ENCODE results near the gene ICAM5.
A peak's percentile ranks its signal among the peaks of the same experiment; 100 is the strongest.

Gene ICAM5

DNA sequence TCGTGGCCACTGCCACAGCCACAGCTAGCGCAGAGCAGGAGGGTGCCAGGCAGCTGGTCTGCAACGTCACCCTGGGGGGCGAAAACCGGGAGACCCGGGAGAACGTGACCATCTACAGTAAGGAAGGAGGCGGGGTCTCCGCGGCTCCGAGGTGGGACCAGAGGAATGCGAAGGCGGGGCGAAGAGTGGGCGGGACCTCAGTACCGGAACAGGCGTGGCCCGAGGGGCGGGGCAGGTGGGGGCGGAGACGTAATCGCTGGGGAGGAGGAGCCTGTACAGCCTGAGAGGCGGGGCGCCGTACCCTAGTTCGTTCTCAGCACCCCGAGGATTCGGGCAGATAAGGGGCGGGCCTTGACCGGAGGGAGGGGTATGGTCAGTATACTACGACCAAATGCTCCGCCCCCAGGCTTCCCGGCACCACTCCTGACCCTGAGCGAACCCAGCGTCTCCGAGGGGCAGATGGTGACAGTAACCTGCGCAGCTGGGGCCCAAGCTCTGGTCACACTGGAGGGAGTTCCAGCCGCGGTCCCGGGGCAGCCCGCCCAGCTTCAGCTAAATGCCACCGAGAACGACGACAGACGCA, 2.5 kb downstream of the ICAM5 start:
- peak; percentile 83 for DNase-seq

DNA sequence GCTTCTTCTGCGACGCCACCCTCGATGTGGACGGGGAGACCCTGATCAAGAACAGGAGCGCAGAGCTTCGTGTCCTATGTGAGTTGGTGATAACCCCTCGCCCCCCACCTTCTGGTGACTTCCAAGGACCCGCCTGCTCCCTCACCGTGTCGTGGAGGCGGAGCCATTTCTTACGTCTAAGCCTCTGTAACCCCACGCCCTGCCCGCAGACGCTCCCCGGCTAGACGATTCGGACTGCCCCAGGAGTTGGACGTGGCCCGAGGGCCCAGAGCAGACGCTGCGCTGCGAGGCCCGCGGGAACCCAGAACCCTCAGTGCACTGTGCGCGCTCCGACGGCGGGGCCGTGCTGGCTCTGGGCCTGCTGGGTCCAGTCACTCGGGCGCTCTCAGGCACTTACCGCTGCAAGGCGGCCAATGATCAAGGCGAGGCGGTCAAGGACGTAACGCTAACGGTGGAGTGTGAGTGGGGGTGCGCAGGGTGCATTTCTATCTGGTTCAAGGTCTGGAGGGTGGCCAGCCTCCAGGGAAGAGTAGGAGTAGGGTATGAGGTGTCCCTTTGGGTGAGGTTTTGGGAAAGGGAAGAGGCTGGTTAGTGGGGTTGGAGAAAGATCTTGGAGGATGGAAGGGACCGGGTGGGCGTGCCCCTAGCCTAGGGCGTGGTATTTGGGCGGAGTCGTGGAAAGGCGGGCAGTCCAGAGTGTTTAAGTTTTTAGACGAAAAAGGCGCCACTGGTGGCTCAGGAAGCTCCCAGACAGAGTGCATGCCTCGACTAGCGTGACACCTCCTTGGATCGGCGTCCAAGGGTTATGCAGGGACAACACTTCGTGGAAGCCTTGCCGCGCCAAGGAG, 3.3 kb downstream of the ICAM5 start:
- DNase-seq: no peak

DNA sequence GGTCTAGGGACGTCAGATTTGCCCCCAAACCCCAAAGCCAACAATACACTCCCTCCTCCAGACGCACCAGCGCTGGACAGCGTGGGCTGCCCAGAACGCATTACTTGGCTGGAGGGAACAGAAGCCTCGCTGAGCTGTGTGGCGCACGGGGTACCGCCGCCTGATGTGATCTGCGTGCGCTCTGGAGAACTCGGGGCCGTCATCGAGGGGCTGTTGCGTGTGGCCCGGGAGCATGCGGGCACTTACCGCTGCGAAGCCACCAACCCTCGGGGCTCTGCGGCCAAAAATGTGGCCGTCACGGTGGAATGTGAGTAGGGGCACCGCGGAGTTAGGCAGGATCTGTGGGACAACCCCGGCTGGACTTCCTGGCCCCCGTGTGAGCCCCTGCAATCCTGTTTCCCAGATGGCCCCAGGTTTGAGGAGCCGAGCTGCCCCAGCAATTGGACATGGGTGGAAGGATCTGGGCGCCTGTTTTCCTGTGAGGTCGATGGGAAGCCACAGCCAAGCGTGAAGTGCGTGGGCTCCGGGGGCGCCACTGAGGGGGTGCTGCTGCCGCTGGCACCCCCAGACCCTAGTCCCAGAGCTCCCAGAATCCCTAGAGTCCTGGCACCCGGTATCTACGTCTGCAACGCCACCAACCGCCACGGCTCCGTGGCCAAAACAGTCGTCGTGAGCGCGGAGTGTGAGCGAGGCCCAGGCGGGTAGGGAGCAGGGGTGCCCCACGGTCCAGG, 4.0 kb downstream of the ICAM5 start:
- no peak for DNase-seq

DNA sequence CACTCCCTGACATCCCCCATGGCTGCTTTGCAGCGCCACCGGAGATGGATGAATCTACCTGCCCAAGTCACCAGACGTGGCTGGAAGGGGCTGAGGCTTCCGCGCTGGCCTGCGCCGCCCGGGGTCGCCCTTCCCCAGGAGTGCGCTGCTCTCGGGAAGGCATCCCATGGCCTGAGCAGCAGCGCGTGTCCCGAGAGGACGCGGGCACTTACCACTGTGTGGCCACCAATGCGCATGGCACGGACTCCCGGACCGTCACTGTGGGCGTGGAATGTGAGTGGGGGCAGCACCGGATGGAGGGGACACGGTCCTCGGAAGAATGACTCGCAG, 4.6 kb downstream of the ICAM5 start:
- peak in 1 of 2 experiments; percentile 30 for DNase-seq

DNA sequence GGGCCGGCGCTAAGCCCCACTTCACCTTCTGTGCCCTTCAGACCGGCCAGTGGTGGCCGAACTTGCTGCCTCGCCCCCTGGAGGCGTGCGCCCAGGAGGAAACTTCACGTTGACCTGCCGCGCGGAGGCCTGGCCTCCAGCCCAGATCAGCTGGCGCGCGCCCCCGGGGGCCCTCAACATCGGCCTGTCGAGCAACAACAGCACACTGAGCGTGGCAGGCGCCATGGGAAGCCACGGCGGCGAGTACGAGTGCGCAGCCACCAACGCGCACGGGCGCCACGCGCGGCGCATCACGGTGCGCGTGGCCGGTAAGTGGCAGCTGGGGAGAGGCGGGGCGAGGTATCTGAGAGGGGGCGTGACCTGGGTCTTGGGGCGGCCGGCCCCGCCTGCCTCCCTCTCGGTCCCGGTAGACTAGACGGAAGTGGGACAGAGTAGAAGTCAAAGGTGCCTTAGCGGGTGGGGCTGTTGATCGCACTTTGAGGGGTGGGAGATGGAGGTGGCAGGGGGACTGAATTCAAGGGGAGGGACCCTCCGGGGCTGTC, 5.6 kb downstream of the ICAM5 start:
- DNase-seq: peak; percentile 66 to 74

DNA sequence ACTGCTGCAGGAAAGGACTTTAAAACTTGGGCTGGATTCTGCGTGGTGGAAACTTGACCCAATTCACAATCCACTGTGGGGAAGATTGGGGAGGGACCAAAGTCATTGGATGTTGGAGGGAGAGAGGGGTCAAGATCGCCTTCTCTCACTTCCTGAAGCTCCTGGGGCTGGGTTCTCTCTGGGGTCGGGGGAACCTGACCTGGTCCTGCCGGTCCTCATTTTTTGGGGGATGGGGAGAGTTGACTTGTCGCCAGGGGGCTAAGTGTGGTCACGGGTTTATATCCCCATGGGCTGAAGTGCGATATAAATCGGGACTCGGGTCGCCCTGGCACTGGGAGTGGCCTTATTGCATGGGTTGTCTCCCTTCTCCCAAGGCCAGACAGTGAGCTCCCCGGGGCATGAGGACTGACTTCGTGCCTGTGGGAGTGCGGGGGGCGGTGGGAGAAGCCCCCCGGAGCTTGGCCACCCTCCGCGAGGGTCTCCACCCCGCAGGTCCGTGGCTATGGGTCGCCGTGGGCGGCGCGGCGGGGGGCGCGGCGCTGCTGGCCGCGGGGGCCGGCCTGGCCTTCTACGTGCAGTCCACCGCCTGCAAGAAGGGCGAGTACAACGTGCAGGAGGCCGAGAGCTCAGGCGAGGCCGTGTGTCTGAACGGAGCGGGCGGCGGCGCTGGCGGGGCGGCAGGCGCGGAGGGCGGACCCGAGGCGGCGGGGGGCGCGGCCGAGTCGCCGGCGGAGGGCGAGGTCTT, 6.3 kb downstream of the ICAM5 start:
- no peak for DNase-seq

DNA sequence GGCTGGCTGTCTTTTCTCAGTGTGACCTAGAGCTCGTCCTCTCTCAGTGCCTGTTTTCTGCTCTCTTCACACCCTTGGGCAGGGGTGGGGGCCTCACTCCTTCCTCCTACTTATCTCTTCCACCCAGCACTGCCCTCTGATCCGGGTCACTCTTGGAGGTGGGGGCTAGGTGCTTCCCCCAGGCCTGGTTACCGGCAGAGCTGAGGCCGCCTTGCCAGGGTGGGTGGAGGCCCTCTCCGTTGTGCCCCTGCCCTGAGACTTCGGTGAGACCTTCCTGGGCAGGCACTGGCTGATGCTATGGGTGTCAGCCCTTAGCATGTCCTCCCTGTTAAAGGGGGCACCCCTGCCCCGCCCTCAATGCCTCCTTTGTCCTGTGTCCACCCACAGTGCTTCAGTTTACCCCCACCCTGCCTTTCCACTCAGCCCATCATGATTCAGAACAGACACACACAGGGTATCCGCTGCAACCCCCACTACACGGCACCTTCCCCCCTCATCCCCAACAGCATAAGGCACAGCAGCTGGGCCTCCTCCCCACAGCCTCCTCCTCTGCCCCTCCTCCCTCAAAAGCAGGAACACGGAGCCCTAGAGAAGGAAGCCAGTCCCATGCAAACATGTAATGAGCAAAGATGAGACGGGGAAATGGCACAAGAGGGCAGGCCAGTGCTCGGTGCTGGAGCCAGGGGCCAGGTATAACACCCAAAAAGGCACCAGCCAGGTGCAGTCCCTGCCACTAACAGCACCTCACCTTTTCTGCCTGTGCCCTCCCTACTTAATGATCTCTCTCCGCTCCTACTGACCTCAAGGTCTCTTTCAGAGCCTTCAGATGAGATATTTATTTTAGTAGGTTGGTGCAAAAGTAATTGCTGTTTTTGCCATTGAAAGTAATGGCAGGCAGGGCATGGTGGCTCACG, 10.1 kb downstream of the ICAM5 start:
- DNase-seq: no peak

DNA sequence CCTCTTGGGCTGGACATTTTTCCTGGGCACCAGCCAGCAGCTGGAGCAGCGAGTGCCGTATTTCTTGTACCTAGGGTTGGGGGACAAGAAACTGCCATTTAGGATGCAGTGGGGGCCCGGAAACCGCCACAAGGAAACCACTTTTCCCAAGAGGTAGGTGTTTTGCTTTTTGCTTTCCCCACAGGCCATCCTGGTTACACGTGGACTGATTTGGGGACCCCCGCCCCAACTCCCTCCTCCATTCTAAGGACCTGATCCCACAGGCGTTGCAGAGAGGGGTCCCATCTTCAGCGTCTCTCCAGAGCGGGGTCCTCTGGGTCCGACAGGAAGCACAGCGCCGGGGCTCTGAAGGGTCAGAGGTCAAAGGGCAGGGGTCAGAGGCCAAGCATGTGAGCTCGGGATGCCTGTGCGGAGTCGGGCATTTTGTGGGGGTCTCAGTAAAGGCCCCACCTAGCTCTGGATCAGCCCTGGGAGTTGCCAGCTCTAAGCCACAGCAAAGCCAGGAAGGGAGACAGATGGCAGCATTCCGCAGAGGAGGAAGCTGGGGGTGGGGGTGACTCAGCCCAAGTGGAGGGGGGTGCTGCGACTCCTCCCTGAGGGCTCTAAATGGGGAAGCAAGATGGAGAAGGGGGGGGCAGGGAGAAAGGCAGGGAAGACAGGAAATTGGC, 15.5 kb downstream of the ICAM5 start:
- DNase-seq: no peak

DNA sequence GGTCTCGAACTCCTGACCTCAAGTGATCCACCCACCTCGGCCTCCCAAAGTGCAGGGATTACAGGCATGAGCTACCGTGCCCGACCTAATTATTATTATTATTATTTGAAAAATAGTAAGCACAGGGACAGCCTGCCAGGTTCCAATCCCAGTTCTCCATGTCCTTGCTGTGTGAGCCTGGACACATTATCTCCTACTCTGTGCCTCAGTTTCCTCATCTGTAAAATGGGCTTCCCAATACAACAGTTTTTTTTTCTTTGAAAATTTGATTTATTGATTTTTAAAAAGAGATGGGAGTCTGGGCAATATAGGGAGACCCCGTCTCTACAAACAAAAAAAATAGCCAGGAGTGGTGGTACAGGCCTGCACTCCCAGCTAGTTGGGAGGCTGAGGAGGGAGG, 16.6 kb downstream of the ICAM5 start:
- DNase-seq: no peak

DNA sequence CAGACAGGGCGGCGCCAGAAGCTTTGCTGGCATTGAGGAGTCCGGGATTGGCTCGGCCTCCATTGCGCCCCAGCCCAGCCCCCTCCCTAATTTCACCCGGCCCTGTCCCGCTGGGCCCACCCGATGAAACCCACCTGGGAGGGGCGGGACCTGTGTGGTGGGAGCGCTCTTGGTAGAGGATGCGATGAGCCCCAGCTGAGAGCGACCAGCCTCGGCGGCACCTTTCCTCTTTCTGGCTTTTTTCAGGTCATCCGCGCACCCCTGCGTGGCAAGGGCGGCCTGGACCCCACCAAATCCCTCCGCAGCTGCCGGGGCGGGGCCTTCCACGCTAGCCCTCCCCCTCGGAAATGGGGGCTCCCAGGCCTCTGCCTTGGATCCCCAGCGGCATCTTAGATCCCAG, 19.7 kb downstream of the ICAM5 start, which contains the start of gene ZGLP1:
Gene ZGLP1, minus strand, starts transcription at position 393 of the 400 bp plus-strand sequence.
- no peak for DNase-seq

DNA sequence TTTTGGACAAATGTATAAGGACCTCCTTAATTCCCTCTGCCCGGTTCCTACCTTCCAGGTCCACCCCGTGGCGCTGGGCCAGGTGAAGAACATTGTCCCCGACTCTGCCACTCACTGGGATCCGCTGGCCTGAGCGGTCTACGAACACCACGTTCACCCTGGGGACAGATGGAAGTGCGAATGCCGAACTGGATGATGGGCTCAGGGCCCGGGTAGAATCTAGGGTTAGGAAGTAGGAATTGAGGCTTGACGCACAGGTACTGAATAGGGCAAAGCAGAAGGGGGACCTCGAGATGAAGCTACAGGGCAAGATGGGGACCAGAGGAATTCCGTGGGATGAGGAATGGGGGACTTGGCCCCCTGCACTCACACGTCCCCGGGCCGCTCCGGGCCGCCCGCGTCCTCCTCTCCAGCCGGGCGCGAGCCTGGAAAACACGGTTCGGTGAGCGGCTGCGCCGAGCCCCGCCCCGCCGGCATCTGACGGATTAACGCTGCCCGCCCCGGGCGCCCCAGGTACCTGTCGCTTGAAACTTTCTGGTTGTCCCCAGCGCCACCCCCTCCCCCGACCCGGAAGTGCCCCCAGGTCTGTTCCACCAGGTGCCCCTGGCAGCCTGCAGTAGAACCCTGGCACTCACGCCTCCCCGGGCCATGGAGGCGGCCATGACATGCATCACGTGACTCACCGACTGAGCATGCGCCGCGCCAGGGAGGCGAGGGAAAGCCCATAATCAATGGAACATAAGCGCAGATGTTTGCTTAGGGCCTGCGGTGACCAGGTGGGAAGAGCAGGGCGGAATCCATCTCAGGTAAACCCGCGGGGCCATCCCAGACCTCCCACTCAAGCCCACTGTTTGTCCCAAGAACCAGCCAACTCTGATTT, 25.8 kb downstream of the ICAM5 start, which contains the start of gene FDX2:
Gene FDX2, minus strand, starts transcription at position 681 of the 880 bp plus-strand sequence. Its CDS starts 19 bp downstream, at position 662.
- DNase-seq: peak; percentile 95

DNA sequence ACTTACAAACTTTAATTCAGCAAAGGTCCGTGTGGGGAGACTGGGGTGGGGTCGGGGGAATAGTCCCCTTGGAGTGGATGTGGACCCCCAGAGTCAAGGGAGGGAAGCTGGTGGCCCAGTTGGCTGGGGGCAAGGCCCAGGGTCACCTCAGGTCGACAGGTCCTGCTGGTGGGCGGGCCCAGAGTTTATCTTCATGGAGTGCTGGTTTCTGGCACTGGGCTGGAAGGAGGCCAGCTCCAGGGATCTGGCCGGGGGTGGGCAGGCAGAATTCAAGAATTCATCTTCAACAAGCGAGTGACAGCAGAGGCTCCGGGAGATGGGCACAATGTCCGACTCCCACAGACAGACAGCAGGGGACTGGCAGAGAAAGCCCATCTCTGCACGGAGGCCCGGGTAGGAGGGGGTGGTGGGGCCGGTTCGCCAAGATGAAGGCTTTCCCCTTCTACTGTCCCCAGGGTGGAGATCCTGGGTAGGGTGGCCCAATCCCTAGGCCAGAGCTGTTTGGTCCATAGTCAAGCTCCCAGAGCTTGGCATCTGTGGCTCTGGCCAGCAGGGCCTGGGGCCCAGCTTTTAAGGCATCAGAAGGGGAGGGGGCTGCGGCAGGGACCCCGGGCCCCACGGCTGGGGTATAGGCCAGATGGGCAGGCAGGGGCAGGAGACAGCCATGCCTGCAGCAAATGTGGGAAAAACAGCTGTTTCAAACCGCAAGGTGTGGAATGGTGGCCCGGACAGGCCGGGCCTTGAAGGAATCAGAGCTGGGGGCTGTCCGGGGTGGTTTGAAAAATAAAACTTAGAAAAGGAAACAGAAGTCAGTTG, 26.7 kb downstream of the ICAM5 start:
- DNase-seq: no peak

DNA sequence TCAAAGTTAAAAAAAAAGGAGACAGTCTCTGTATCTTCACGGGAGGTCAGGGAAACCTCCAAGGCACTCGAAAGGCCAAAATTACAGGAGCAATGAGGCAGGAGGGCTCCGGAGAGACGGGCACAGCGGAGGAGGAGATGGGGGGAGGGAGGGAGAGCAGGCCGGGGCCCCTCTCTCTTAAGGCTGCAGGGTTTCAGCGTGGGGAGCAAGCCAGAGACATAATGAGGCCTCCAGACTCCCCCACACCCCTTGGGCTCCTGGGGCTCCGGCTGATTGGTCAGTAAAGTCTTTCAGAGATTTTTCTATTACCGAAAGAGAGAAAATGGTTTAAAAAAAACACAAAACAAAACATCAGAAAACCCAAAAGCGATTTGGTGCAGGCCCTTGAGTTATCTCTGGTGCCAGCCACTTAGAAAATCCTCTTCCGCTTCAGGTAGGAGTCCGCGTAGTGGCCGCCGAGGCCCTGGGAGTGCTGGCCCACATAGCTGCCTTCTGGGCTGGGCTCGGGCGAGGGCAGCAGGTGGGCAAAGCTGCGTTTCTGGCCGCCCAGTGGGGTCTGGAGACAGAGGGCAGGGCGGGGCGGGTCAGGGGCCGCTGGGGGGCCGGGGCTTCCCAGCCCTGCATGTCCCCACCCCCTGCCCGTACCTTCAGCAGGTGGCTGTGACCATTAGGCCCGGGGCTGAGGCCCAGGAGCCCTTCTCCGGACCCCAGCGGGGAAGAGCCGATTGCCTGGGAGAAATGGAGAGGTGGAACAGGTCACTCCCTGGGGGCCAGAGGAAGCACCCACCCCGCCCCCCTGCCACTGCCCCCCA, 27.5 kb downstream of the ICAM5 start:
- DNase-seq: no peak

DNA sequence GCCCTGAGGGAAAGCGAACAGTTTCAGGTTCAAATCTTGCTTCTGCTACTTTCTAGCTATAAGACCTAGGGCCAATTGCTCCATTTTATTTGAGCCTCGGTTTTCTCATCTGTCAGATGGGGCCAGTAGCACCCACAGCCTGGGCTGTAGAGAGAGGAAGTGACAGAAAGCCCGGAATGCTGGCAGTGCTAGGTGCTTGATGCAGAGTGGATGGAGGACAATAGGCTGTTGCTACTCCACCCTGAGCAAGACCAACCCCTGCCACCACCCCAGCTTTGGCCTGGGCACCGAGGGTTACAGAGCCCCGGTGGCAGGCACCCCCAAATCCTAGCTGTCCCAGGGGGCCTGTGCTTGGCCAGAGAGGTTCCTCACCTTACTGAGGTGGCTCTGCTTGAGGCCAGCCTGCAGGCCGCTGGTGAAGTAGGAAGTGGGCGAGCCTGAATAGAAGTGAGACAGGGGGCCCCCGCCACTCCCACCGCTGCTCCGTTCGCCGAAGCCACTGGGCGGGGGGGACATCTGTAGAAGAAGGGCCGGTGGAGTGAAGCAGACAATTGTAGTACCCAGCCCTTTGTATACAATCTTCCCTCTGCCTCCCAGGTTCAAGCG, 28.2 kb downstream of the ICAM5 start:
- DNase-seq: no peak

DNA sequence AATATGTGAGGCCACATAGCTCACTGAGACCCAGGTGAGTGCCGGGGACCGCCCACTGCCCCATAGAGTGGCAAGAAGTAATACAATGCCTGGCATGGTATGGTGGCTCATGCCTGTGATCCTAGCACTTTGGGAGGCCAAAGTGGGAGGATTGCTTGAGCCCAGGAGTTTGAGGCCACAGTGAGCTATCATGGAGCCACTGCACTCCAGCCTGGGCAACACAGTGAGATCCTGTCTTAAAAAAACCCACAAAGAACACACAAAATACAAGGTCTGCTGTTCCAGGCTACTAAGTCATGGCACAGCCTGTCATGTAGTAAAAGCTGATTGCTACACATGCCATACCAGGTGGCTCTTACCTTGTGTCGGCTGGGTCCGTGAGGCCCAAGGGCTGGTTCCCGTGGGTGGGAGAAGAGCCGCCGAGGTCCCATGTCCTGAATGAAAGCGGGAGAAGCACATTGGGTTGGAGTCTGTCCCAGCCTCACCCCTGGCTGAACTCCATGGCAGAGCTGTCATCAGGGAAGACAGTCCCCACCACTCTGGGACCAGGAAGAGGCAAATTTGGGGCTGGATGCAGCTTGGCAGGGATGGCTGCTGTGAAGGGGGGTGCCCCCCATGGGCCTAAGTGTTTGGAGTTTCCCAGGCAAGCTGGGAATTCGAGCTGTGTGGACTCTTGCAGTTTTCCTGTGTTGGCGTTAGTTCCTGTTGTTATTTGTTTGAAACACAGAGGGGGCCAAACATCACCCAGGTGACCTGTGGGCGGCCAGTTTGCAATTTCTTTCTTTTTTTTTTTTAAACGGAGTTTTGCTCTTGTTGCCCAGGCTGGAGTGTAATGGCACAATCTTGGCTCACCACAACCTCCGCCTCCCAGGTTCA, 29.3 kb downstream of the ICAM5 start:
- no peak for DNase-seq

DNA sequence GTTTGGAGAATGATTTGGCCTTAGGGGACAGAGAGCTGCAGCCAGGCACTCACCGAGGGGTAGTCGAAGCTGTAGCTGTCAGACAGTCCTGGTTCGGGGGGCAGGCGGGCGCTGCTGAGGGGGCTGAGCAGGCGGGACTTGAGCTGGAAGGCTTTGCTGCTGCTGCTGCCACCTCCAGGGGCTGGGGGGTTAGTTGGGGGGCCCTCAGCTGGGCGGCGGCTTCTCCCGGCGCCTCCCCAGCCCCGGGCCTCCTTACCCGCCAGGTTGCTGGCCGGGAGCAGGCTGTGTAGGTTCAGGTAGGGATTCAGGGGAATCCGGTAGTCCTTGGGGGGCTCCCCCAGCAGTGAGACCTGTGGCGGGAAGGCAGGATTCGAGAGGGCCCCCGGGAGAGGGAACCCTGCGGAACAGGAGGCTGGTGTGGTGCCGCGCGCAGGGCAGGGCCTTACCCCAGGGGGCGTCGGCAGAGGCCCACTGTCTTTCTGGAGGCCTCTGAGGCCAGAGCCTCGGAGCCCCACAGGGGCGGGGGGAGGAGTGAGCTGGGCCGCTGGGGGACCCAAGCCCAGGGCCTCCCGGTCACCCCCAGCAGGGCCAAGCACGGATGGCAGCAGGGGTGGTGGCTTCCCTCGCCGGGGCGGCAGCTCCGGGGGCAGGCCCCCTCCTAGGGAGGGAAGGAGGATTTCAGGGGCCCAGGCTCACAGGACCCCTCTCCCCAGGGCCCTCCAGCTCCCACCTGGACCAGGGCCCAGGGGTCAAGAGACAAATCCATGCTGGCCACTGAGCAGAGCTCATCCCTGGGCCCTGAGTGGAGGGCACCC, 31.1 kb downstream of the ICAM5 start:
- DNase-seq: no peak
